ENCODE results near the gene IL15RA. TPM values are rescaled to one million over a fixed set of nuclear protein-coding genes. Genes with fewer than 3 reads are reported as not detected.

The IL15RA gene
- total RNA-seq, 1 donor from 2014 or later: 24.8 TPM

GRCh38 chr10:6020826-6021225 is 43.5 kb upstream of the IL15RA start:
- Histone ChIP-seq H3K36me3 (no peaks in the 10 kb centered on the region), H3K27ac (no peak overlapping the region), H3K4me3 (no peak overlapping the region), H3K27me3 (no peaks in the 10 kb centered on the region), H3K4me1 (no peaks in the 10 kb centered on the region), H3K9me3 (no peaks in the 10 kb centered on the region)
- TF ChIP-seq CTCF (IDR thresholded peaks at IDR 0.05): no peak
- intact Hi-C loops (cut with DNase I): no loop called here
- DNase-seq (ENCODE audit: low spot score in 2 of 2): no peak

GRCh38 chr10:6019796-6020195 is 42.5 kb upstream of the IL15RA start:
- H3K36me3 ChIP-seq: no peaks in the 10 kb centered on the region
- intact Hi-C loops (cut with DNase I): no loop called here

GRCh38 chr10:6019010-6019782 is 41.9 kb upstream of the IL15RA start:
- TF ChIP-seq CTCF (IDR thresholded peaks at IDR 0.05): no peak
- no peaks in the 10 kb centered on the region for H3K9me3 ChIP-seq
- H3K27me3 ChIP-seq: no peaks in the 10 kb centered on the region
- intact Hi-C loops (cut with DNase I): no loop called here
- H3K27ac ChIP-seq: no peak overlapping the region
- H3K4me3 ChIP-seq: no peak overlapping the region
- no peaks in the 10 kb centered on the region for H3K36me3 ChIP-seq
- no peak for DNase-seq (ENCODE audit: low spot score in 2 of 2)
- H3K4me1 ChIP-seq: no peaks in the 10 kb centered on the region

More at GRCh38 chr10:6019796-6020195, 42.5 kb upstream of the IL15RA start:
- no peaks in the 10 kb centered on the region for H3K9me3 ChIP-seq
- no peak for DNase-seq (ENCODE audit: low spot score in 2 of 2)
- no peaks in the 10 kb centered on the region for H3K27me3 ChIP-seq
- no peak overlapping the region for H3K4me3 ChIP-seq
- H3K4me1 ChIP-seq: no peaks in the 10 kb centered on the region
- no peak overlapping the region for H3K27ac ChIP-seq
- TF ChIP-seq CTCF (IDR thresholded peaks at IDR 0.05): no peak

GRCh38 chr10:6018422-6018821 is 41.1 kb upstream of the IL15RA start:
- Histone ChIP-seq H3K4me3 (no peak overlapping the region), H3K36me3 (no peaks in the 10 kb centered on the region), H3K9me3 (no peaks in the 10 kb centered on the region), H3K27ac (no peak overlapping the region), H3K27me3 (no peaks in the 10 kb centered on the region), H3K4me1 (no peaks in the 10 kb centered on the region)
- intact Hi-C loops (cut with DNase I): no loop called here
- TF ChIP-seq CTCF (IDR thresholded peaks at IDR 0.05): no peak
- no peak for DNase-seq (ENCODE audit: low spot score in 2 of 2)

- intact Hi-C loops (cut with DNase I): no loop called here
- Histone ChIP-seq H3K27ac (no peak overlapping the region), H3K4me1 (no peaks in the 10 kb centered on the region), H3K9me3 (no peaks in the 10 kb centered on the region), H3K27me3 (no peaks in the 10 kb centered on the region), H3K4me3 (no peak overlapping the region), H3K36me3 (no peaks in the 10 kb centered on the region)
- TF ChIP-seq CTCF (IDR thresholded peaks at IDR 0.05): no peak
- no peak for DNase-seq (ENCODE audit: low spot score in 2 of 2)
Measured at GRCh38 chr10:6017781-6018354, 40.5 kb upstream of the IL15RA start.
